Activated CD4-positive, alpha-beta memory T cell treated with anti-CD3 and anti-CD28 coated beads, Interleukin-2, amount 10 ng/mL, durations not matched to agents 7 days and 5 days (primary cell): ENCODE data around the gene NTSR1. TPM values are rescaled to one million over a fixed set of nuclear protein-coding genes. Genes with fewer than 3 reads are reported as not detected.
A peak's percentile ranks its signal among the peaks of the same experiment; 100 is the strongest.

Experiments used
- CTCF ChIA-PET: fragments of 350-600 bp; sonication (Branson Sonifier 250); formaldehyde crosslinking; loops from one replicate; lab custom pipeline; 2021; ENCODE audit warnings: antibody characterized with exemption, inconsistent platforms; lab: Charles Lee
- POLR2A ChIA-PET: fragments of 350-600 bp; sonication (Branson Sonifier 250); formaldehyde crosslinking; loops from one replicate; lab custom pipeline; 2021; ENCODE audit warnings: antibody characterized with exemption; lab: Charles Lee
- DNase-seq: peaks from one replicate; pipeline ENCODE4 v3.0.0-alpha.2; 2020
- H3K27ac Mint-ChIP-seq: one replicate; pipeline ENCODE4 v1.8.0; 2021; ENCODE audit warnings: mild to moderate bottlenecking, mixed read lengths
- H3K27me3 Mint-ChIP-seq: one replicate; pipeline ENCODE4 v1.8.0; 2021; ENCODE audit warnings: mixed read lengths
- H3K36me3 Mint-ChIP-seq: one replicate; pipeline ENCODE4 v1.8.0; 2021; ENCODE audit warnings: low read depth, mixed read lengths
- H3K4me1 Mint-ChIP-seq: one replicate; pipeline ENCODE4 v1.8.0; 2021; ENCODE audit warnings: mixed read lengths
- H3K4me3 Mint-ChIP-seq: one replicate; pipeline ENCODE4 v1.8.0; 2021; ENCODE audit warnings: mild to moderate bottlenecking, mixed read lengths
- H3K9me3 Mint-ChIP-seq: one replicate; pipeline ENCODE4 v1.8.0; 2021; ENCODE audit warnings: mixed read lengths
- total RNA-seq, 2 experiments: library from RNA; stranded (reverse); gene quantifications; one replicate each; pipeline ENCODE4 v1.2.3, GENCODE V29; 2021

NTSR1 gene
- total RNA-seq, 2 experiments from 2014 or later: not detected

DNA sequence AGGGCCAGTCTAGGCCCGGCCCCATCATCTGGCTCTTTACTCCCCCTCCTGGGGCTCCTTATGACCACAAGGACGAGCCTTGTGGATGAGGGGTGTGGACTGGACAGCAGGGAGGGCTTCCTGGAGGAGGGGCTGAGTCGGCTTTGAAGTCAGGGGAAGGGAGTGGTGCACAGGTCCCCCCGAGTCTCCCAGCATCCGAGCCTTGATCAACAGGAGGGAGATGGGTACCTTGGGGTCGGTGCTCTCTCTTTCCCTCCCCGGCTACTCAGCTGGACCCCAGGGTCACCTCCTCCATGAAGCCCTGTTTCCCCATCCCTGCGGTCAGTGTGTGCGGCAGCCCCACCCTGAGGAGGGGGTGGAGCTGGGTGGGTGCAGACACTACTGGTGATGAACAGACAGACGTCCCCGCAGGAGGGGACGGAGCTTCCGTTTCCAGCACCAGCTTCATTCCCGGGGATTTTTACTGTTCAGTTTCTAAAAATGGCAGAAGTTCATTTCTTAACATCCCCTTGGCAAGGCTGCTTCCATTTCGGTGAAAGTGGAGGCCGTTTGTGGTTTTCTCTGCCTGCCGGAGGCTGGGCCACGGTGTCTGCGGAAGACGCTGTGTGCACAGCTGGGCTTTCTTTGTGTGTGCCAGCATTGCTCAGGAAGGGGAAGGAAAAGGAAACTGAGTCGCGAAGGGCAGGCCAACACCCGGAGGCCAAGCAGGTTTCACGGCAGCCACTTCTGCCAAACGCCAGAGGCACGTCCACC, 19.6 kb downstream of the NTSR1 start:
- Mint-ChIP-seq H3K36me3 (no peaks in the 10 kb centered on the region), H3K27ac (peak overlapping the region; percentile 62), H3K4me3 (no peak overlapping the region), H3K4me1 (peaks cover 29% of the 10 kb centered on the region), H3K9me3 (no peaks in the 10 kb centered on the region), H3K27me3 (peaks cover 60% of the 10 kb centered on the region)
- ChIA-PET CTCF (no interaction called here), POLR2A (interaction anchor here (0.9 kb wide), 1 partner anchor 86 kb away, joined by 3 read pairs; the partner anchor contains the start of gene SLCO4A1)
- DNase-seq: peak; percentile 41

GRCh38 chr20:62728781-62729300, 20.2 kb downstream of the NTSR1 start:
- H3K4me3 Mint-ChIP-seq: no peak overlapping the region
- H3K36me3 Mint-ChIP-seq: no peaks in the 10 kb centered on the region
- CTCF ChIA-PET: interaction anchor here (1.2 kb wide), 1 partner anchor 11 kb away, joined by 3 read pairs; no protein-coding TSS in a partner anchor
- peaks cover 62% of the 10 kb centered on the region for H3K27me3 Mint-ChIP-seq
- peaks cover 33% of the 10 kb centered on the region for H3K4me1 Mint-ChIP-seq
- no peak for DNase-seq
- POLR2A ChIA-PET: no interaction called here
- no peaks in the 10 kb centered on the region for H3K9me3 Mint-ChIP-seq
- H3K27ac Mint-ChIP-seq: peak overlapping the region; percentile 31

- DNase-seq: no peak
- no peak overlapping the region for H3K27ac Mint-ChIP-seq
- peaks cover 61% of the 10 kb centered on the region for H3K27me3 Mint-ChIP-seq
- no peak overlapping the region for H3K4me3 Mint-ChIP-seq
- H3K36me3 Mint-ChIP-seq: no peaks in the 10 kb centered on the region
- CTCF ChIA-PET: interaction anchor here (0.8 to 1.5 kb wide), 2 partner anchors 62 to 78 kb away, joined by 3 to 4 read pairs; no protein-coding TSS in a partner anchor
- peaks cover 36% of the 10 kb centered on the region for H3K4me1 Mint-ChIP-seq
- H3K9me3 Mint-ChIP-seq: no peaks in the 10 kb centered on the region
- POLR2A ChIA-PET: interaction anchor here (1.0 kb wide), 1 partner anchor 10 kb away, joined by 3 read pairs; no protein-coding TSS in a partner anchor
Observed at GRCh38 chr20:62730481-62730880, 21.8 kb downstream of the NTSR1 start.

DNA sequence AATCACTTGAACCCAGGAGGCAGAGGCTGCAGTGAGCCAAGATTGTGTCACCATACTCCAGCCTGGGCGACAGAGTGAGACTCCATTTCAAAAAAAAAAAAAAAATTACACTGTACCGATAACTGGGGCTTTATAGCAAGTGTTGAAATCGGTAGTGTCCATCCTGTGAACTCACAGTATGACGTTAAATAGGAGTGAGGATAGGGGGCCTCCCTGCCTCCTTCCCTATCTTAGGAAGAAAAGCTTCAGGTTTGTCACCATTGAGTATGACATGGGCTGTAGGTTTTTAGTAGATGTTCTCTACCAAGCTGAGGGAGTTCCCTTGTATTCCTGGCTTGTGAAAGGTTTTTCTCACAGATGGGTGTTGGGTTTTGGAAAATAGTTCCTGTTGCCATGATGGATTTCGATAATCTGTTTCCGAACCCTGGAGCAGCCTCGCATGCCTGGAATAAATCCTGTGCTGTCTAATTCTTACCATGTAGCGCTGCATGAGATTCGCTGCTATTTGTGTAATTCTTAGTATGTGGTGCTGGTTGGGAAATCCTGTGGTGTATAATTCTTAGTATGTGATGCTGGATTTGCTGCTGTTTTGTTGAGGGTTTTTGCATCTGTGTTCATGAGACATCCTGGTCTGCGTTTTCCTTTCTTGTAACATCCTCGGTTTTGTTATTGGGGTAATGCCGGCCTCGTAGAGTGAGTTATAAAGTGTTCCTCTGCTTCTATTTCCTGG, 23.6 kb downstream of the NTSR1 start:
- POLR2A ChIA-PET: interaction anchor here (0.6 kb wide), 1 partner anchor 8 kb away, joined by 3 read pairs; no protein-coding TSS in a partner anchor
- Mint-ChIP-seq H3K27ac (peak overlapping the region; percentile 8), H3K9me3 (no peaks in the 10 kb centered on the region), H3K27me3 (peaks cover 60% of the 10 kb centered on the region), H3K4me3 (no peak overlapping the region), H3K4me1 (peaks cover 43% of the 10 kb centered on the region), H3K36me3 (no peaks in the 10 kb centered on the region)
- CTCF ChIA-PET: no interaction called here
- DNase-seq: no peak

DNA sequence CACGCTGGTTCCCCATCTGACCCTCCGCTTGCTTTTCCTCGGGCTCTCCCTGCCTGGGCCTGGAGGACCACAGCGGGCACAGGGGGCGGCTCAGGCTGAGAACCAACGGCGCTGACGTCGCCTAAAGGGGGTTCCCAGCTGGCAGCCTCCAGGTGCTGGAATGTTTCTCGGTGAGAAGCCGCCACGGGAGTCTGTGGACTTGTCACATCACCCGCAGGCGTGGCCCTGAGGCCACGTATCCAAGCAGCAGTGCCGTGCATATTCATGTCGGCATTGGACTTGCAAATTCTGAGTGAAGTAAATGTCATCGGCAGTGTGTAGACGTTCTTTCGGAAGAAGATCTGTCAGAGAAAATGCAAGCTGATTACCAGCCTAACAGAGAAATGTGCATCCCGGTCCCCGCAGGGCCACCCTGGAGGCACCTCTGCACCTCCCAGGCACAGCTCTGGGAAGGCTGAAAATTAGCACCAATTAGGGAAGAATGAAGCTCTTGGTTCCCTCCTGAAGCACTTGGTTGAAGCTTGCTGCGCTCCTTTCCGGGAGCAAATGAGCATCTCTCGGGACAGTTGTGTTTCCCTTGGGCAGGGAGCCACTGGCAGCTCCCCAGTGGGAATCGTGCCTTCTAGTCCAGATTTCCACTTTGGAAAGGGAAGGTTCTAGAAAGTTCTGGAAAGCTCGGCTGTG, 24.3 kb downstream of the NTSR1 start:
- H3K4me1 Mint-ChIP-seq: peaks cover 38% of the 10 kb centered on the region
- H3K27ac Mint-ChIP-seq: peak overlapping the region; percentile 8
- no peaks in the 10 kb centered on the region for H3K36me3 Mint-ChIP-seq
- DNase-seq: no peak
- H3K27me3 Mint-ChIP-seq: peaks cover 57% of the 10 kb centered on the region
- ChIA-PET POLR2A (interaction anchor here (1.8 kb wide), 1 partner anchor 13 kb away, joined by 3 read pairs; no protein-coding TSS in a partner anchor), CTCF (no interaction called here)
- no peaks in the 10 kb centered on the region for H3K9me3 Mint-ChIP-seq
- H3K4me3 Mint-ChIP-seq: no peak overlapping the region

DNA sequence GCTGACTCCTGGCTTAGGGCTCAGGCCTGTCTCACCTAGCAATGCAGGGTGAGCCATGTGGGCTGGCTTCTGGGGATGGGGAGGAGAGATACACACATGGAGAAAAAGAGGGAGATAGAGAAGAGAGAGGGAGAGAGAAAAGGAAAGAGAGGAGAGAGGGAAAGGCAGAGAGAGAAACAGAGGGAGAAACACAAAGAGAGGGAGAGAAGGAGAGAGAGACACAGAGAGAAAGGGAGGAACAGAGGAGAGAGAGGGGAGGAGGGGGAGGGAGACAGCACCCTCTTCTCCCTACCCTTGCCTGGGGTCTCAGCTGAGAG, 24.8 kb downstream of the NTSR1 start:
- ChIA-PET CTCF (no interaction called here), POLR2A (interaction anchor here (1.8 kb wide), 1 partner anchor 14 kb away, joined by 3 read pairs; no protein-coding TSS in a partner anchor)
- no peak for DNase-seq
- peaks cover 39% of the 10 kb centered on the region for H3K4me1 Mint-ChIP-seq
- peaks cover 54% of the 10 kb centered on the region for H3K27me3 Mint-ChIP-seq
- H3K4me3 Mint-ChIP-seq: no peak overlapping the region
- no peaks in the 10 kb centered on the region for H3K9me3 Mint-ChIP-seq
- H3K36me3 Mint-ChIP-seq: no peaks in the 10 kb centered on the region
- H3K27ac Mint-ChIP-seq: no peak overlapping the region

GRCh38 chr20:62733891-62734290, 25.3 kb downstream of the NTSR1 start:
- Mint-ChIP-seq H3K27ac (no peak overlapping the region), H3K27me3 (peaks cover 52% of the 10 kb centered on the region), H3K36me3 (no peaks in the 10 kb centered on the region), H3K4me1 (peaks cover 39% of the 10 kb centered on the region), H3K9me3 (no peaks in the 10 kb centered on the region), H3K4me3 (no peak overlapping the region)
- CTCF ChIA-PET: interaction anchor here (0.8 kb wide), 1 partner anchor 14 kb away, joined by 4 read pairs; no protein-coding TSS in a partner anchor
- DNase-seq: no peak
- POLR2A ChIA-PET: interaction anchor here (1.8 kb wide), 1 partner anchor 14 kb away, joined by 3 read pairs; no protein-coding TSS in a partner anchor

DNA sequence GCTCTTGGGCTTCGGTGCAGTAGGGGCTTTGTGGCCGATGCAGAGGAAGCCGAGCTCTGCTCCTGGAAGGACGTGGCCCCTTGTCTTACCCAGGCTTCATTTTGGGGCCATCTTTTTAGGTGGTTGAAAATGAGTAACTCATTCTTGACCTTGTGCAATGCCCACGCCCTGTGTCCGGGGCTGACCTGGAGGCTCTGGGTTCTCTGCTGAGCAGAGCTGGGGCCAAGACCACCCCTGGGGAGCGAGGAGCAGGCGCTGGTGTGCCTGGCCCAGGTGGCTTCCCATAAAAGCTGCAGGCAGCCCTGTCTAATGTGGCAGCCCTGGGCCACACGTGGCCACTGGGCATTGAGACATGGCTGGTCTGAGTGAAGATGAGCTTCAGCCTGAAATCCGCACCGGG, 25.7 kb downstream of the NTSR1 start:
- POLR2A ChIA-PET: interaction anchor here (1.8 kb wide), 1 partner anchor 15 kb away, joined by 3 read pairs; no protein-coding TSS in a partner anchor

DNA sequence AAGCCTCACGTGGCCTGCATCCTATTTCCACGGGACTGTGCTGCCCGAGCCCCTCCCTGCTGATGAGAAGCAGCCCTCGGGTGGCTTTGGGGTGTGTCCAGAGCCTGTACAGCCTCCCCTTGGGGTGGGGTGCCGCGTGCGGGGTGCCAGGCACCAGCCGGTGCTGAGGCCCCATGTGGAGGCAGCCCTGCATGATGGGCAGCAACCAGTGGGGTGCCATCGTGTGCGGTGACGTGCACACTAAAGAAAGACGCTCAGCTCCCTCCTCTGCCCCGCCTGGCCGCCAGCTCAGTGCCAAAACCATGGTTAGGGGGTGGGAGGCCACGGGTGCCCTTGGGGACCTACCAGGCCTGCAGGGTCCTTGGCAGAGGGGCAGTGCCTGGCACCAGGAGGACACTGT, 26.2 kb downstream of the NTSR1 start:
- ChIA-PET CTCF (interaction anchor here (0.8 kb wide), 1 partner anchor 14 kb away, joined by 4 read pairs; no protein-coding TSS in a partner anchor), POLR2A (interaction anchor here (1.8 kb wide), 1 partner anchor 15 kb away, joined by 3 read pairs; no protein-coding TSS in a partner anchor)
- H3K4me3 Mint-ChIP-seq: no peak overlapping the region
- H3K27ac Mint-ChIP-seq: no peak overlapping the region
- H3K9me3 Mint-ChIP-seq: no peaks in the 10 kb centered on the region
- DNase-seq: no peak
- peaks cover 46% of the 10 kb centered on the region for H3K4me1 Mint-ChIP-seq
- peaks cover 46% of the 10 kb centered on the region for H3K27me3 Mint-ChIP-seq
- no peaks in the 10 kb centered on the region for H3K36me3 Mint-ChIP-seq

More for the DNA sequence above, 25.7 kb downstream of the NTSR1 start:
- peaks cover 41% of the 10 kb centered on the region for H3K4me1 Mint-ChIP-seq
- CTCF ChIA-PET: interaction anchor here (0.8 kb wide), 1 partner anchor 14 kb away, joined by 4 read pairs; no protein-coding TSS in a partner anchor
- no peaks in the 10 kb centered on the region for H3K36me3 Mint-ChIP-seq
- no peak overlapping the region for H3K27ac Mint-ChIP-seq
- no peak for DNase-seq
- H3K9me3 Mint-ChIP-seq: no peaks in the 10 kb centered on the region
- H3K27me3 Mint-ChIP-seq: peaks cover 48% of the 10 kb centered on the region
- no peak overlapping the region for H3K4me3 Mint-ChIP-seq

DNA sequence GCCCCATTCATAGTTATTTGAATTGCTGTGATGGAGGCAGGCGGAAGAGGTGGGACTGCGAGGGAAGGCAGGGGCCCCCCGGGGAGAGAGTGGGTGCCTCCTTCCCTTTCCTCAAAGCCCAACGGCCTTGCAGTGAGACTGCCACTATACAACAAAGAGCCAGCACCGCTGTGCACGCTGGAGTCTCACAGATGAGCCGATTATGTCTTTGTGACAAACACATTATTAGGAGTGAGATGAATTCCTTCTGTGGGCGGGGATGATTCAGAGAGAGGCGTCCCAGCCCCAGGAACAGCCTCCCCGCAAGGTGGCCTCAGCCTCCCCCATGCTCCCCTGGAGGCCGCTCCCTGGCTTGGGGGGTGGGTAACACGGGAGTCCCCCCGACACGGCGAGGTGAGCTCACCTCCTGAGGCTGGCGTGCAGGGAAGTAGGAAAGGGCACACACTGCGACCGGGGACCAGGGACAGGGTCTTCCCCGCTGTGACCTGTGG, 26.7 kb downstream of the NTSR1 start:
- Mint-ChIP-seq H3K9me3 (no peaks in the 10 kb centered on the region), H3K4me3 (no peak overlapping the region), H3K36me3 (no peaks in the 10 kb centered on the region), H3K4me1 (peaks cover 51% of the 10 kb centered on the region), H3K27ac (no peak overlapping the region), H3K27me3 (peaks cover 41% of the 10 kb centered on the region)
- no peak for DNase-seq
- CTCF ChIA-PET: no interaction called here
- POLR2A ChIA-PET: no interaction called here

DNA sequence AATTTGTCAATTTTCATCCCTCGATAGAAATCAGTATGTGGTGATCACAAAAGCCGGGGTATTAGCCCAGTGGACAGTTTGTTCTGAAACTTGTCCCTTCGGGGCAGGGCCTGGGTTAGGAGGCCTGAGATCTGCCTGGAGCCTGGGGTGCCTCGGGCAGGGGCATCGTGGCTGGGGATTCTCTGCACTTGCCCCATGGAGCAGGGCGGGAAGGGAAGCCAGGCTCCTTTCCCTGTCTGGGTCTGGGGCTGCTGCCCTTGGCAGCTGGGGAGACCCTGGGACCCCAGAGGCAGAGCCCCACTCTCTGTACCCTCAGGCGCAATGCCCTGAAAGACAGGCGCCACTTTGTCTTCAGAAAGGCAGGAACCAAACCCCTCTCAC, 27.4 kb downstream of the NTSR1 start:
- DNase-seq: no peak
- POLR2A ChIA-PET: no interaction called here
- Mint-ChIP-seq H3K4me1 (peaks cover 56% of the 10 kb centered on the region), H3K4me3 (no peak overlapping the region), H3K9me3 (no peaks in the 10 kb centered on the region), H3K27me3 (peaks cover 36% of the 10 kb centered on the region), H3K36me3 (no peaks in the 10 kb centered on the region), H3K27ac (no peak overlapping the region)
- CTCF ChIA-PET: no interaction called here

- peaks cover 61% of the 10 kb centered on the region for H3K4me1 Mint-ChIP-seq
Observed at GRCh38 chr20:62736407-62737071, 27.9 kb downstream of the NTSR1 start.

More at GRCh38 chr20:62736407-62737071, 27.9 kb downstream of the NTSR1 start:
- Mint-ChIP-seq H3K4me3 (no peak overlapping the region), H3K27ac (no peak overlapping the region), H3K27me3 (peaks cover 36% of the 10 kb centered on the region), H3K9me3 (no peaks in the 10 kb centered on the region), H3K36me3 (no peaks in the 10 kb centered on the region)
- POLR2A ChIA-PET: no interaction called here
- DNase-seq: no peak
- CTCF ChIA-PET: no interaction called here
